ENCODE data around the gene PIBF1.
"Not testable (repeated sequence)": the region's sequence is repeated elsewhere in the genome, so short reads cannot be mapped to it uniquely, and the experiment has no call there.

The PIBF1 gene

DNA sequence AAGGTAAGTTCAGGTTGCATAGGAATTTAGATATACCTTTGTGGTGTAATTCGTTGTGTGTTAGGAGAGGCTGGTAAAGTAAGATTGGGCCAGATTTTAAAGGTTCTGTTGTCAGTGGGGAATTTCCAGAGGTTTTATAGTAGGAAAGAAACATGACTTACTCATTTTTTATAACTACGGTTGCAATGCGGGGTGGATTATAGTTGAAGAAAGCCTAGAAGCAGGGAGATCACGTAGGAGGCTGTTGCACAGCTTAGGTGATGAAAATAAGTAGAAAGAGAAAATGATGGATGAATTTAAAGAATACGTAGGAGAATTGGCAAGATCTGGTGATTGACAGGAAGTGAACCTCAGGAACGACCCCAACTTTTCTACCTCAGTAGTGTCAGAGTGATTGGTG lies 61.1 kb downstream of the PIBF1 start:
- in situ Hi-C loops (cut with MboI; ENCODE audit: low sequenced_read_pairs, unreplicated experiment): loop anchor here (25.0 kb wide), 1 partner anchor 569 kb away; no protein-coding TSS in a partner anchor
- TF ChIP-seq, protein P1, sequence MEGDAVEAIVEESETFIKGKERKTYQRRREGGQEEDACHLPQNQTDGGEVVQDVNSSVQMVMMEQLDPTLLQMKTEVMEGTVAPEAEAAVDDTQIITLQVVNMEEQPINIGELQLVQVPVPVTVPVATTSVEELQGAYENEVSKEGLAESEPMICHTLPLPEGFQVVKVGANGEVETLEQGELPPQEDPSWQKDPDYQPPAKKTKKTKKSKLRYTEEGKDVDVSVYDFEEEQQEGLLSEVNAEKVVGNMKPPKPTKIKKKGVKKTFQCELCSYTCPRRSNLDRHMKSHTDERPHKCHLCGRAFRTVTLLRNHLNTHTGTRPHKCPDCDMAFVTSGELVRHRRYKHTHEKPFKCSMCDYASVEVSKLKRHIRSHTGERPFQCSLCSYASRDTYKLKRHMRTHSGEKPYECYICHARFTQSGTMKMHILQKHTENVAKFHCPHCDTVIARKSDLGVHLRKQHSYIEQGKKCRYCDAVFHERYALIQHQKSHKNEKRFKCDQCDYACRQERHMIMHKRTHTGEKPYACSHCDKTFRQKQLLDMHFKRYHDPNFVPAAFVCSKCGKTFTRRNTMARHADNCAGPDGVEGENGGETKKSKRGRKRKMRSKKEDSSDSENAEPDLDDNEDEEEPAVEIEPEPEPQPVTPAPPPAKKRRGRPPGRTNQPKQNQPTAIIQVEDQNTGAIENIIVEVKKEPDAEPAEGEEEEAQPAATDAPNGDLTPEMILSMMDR (IDR thresholded peaks at IDR 0.05; ENCODE audit: borderline replicate concordance, control extremely low read depth, extremely low read depth, insufficient read depth, missing control alignments): no peak
- DNase-seq (ENCODE audit: low spot score): no peak

GRCh38 chr13:72845148-72845547 lies 63.2 kb downstream of the PIBF1 start:
- in situ Hi-C loops (cut with MboI; ENCODE audit: low sequenced_read_pairs, unreplicated experiment): loop anchor here (25.0 kb wide), 1 partner anchor 567 kb away; no protein-coding TSS in a partner anchor
- not testable (repeated sequence) for DNase-seq (ENCODE audit: low spot score)

DNA sequence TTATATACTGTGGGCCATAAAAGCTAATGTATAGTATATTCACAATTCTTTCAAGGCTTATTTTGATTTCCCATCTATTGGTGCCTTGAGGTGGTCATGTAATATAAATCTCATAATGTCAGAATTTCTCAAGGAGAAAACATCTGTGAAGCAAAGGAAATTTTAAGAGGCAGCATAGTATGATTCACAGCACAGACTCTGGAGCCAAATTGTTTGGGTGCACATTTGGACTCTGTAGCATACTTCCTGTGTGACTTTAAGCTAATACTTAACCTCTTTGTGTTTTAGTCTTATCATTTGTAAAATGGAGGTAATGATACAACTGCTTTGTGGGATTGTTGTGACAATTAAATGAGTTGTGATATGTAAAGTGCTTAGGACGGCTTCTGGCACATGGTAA lies 67.6 kb downstream of the PIBF1 start:
- DNase-seq (ENCODE audit: low spot score): no peak
- in situ Hi-C loops (cut with MboI; ENCODE audit: low sequenced_read_pairs, unreplicated experiment): loop anchor here (25.0 kb wide), 1 partner anchor 563 kb away; no protein-coding TSS in a partner anchor

DNA sequence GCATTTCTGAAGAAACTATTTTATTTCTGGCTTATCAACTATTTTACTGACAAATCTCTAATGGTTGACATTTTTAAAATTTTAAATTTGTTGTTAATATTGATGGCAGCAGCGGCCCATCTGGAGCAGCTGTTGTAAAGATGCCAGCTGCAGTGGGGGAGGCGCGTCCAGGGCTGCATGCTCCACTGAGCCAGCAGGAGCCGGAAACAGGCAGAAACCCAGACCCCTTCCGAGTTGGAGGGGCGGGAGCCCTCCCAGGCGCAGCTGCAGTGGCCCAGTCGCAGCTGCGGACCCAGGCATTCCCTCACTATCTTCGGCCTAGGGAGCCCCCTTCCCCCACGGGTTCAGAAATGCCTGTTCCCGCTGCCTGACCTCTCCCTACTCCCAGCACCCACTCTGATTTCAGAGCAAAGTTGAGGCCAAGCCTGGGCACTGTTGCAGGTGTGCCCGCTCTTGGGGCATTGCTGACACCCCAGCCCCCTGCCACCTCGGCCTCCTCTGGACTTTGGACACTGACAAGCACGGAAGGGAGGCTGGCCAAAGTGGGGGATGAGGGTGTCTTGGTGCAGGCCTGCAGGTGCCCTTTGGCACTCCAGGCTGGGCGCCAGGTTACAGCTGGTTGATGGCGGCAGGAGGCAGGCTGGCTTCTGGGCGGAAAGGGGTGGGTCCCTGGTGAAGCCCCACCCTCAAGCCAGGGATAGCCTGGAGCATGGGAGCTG lies 69.2 kb downstream of the PIBF1 start:
- in situ Hi-C loops (cut with MboI; ENCODE audit: low sequenced_read_pairs, unreplicated experiment): no loop called here

More for the DNA sequence above, 67.6 kb downstream of the PIBF1 start:
- TF ChIP-seq, protein P1 (IDR thresholded peaks at IDR 0.05; ENCODE audit: borderline replicate concordance, control extremely low read depth, extremely low read depth, insufficient read depth, missing control alignments): no peak

DNA sequence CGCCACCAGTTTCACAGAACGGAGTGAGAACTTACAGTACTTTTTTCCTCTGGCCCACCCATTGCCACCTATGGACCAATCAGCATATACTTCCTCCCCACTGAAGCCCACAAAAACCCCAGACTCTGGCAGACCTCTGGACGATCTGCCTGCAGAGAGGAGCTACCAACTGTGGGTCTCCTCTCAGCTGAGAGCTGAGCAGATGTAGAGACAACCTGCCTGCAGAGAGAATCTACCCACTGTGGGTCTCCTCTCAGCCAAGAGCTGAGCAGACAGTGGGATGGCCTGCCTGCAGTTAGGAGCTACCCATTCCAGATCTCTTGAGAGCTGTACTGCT lies 69.7 kb downstream of the PIBF1 start:
- in situ Hi-C loops (cut with MboI; ENCODE audit: low sequenced_read_pairs, unreplicated experiment): no loop called here
- DNase-seq (ENCODE audit: low spot score): no peak
- TF ChIP-seq, protein P1 (IDR thresholded peaks at IDR 0.05; ENCODE audit: borderline replicate concordance, control extremely low read depth, extremely low read depth, insufficient read depth, missing control alignments): no peak

More for the DNA sequence above, 69.2 kb downstream of the PIBF1 start:
- TF ChIP-seq, protein P1 (IDR thresholded peaks at IDR 0.05; ENCODE audit: borderline replicate concordance, control extremely low read depth, extremely low read depth, insufficient read depth, missing control alignments): no peak
- DNase-seq (ENCODE audit: low spot score): no peak

GRCh38 chr13:72852207-72852606 lies 70.3 kb downstream of the PIBF1 start:
- in situ Hi-C loops (cut with MboI; ENCODE audit: low sequenced_read_pairs, unreplicated experiment): no loop called here
- TF ChIP-seq, protein P1 (IDR thresholded peaks at IDR 0.05; ENCODE audit: borderline replicate concordance, control extremely low read depth, extremely low read depth, insufficient read depth, missing control alignments): no peak
- DNase-seq (ENCODE audit: low spot score): no peak

DNA sequence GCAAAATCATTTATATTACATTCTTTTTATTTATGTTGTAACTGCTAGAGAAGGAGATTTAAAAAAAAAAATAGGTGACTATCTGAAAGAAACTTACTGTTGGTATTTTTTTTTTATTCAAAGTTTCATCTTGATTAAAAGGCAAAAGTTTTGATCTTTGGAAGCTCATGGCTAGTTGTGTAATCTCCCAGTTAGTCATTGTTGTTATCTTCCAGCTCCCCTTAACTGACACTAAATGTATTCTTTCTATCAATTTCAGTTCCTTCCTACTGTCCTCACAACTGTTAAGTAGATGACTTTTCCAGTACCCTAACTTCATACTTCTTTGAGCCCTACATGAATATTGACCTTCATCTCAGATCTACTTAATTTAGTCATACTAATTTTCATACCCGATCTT lies 71.1 kb downstream of the PIBF1 start:
- DNase-seq (ENCODE audit: low spot score): no peak
- in situ Hi-C loops (cut with MboI; ENCODE audit: low sequenced_read_pairs, unreplicated experiment): no loop called here
- TF ChIP-seq, protein P1 (IDR thresholded peaks at IDR 0.05; ENCODE audit: borderline replicate concordance, control extremely low read depth, extremely low read depth, insufficient read depth, missing control alignments): no peak

Measured in GM13976 (cell line).